Ovary (tissue), 9 donors: ENCODE results near the gene ZNF106. TPM values are rescaled to one million over a fixed set of nuclear protein-coding genes. Genes with fewer than 3 reads are reported as not detected.
A peak's percentile ranks its signal among the peaks of the same experiment; 100 is the strongest.

Experiments
- DNase-seq, 5 donors: peaks; one replicate each; pipeline ENCODE4 v3.0.0-alpha.2; 2019 to 2020
- H3K27ac ChIP-seq, 2 donors: fragments of 200-600 bp; one replicate each; pipeline versions ENCODE4 v1.5.1 to v1.8.0; 2019 to 2022
- H3K27me3 ChIP-seq: fragments of 200-600 bp; one replicate; pipeline ENCODE4 v1.8.0; 2022
- H3K36me3 ChIP-seq: fragments of 200-600 bp; sonication (generic); one replicate; pipeline ENCODE4 v1.5.1; 2019
- H3K4me1 ChIP-seq: one replicate; pipeline ENCODE4 v1.8.1; 2013; ENCODE audit warnings: mild to moderate bottlenecking, moderate library complexity; ENCODE audit not compliant: insufficient read depth
- H3K4me3 ChIP-seq: fragments of 200-600 bp; sonication (generic); one replicate; pipeline ENCODE4 v1.5.1; 2017
- H3K9me3 ChIP-seq, 2 donors: fragments of 200-600 bp in 1 of 2; sonication (generic) in 1 of 2; one replicate each; pipeline versions ENCODE4 v1.5.1 to v1.8.1; 2013 to 2019; ENCODE audit warnings: mild to moderate bottlenecking in 1 of 2, moderate library complexity in 1 of 2
- EP300 ChIP-seq: sonication (generic); formaldehyde crosslinking; IDR thresholded peaks from one replicate; pipeline ENCODE4 v1.6.1; 2017; ENCODE audit warnings: antibody characterized with exemption
- POLR2A ChIP-seq: fragments of 450-650 bp; IDR thresholded peaks from one replicate; pipeline ENCODE4 v1.6.1; 2017; ENCODE audit warnings: antibody characterized with exemption, mild to moderate bottlenecking, moderate library complexity
- WGBS, 3 donors: extraction: QIAGEN DNeasy Blood & Tissue Kit in 1 of 3; methylation state at CpG; one replicate each; pipeline versions ENCODE4 v1.1.5 to v1.1.7; 2013 to 2017; 5-methylcytosine and 5-hydroxymethylcytosine counted together
- intact Hi-C, 4 donors: fragments of 100-400 bp; cut with DNase I; formaldehyde crosslinking; loops; one replicate each; pipeline versions ENCODE4 v1.11.0 to v1.15.1; 2022 to 2023
- polyA plus RNA-seq, 2 donors: library from polyadenylated mRNA; stranded (reverse); fragments of 200-250 nt in 1 of 2; fragments of 350-450 nt in 1 of 2; fragmentation: Illumina TruSeq in 1 of 2; extraction: RNeasy Lipid Tissue Mini Kit (QIAGEN cat#74804) in 1 of 2; gene quantifications; one replicate each; pipeline ENCODE4 v1.2.3, GENCODE V29; 2013 to 2014
- small RNA-seq: library from RNA; depleted of rRNA; stranded (forward); fragments of <200 nt; gene quantifications from one replicate; pipeline ENCODE3, GENCODE V24; 2016
- total RNA-seq, 7 donors: library from RNA; depleted of rRNA in 2 of 7; stranded (reverse); fragments of >200 nt in 2 of 7; fragmentation: NEBNext Ultra II Directional in 3 of 7; extraction: Animal tissue kit (Norgen Biotek cat#: 25700) in 3 of 7; gene quantifications; one replicate each; pipeline versions ENCODE4 v1.1.0 to v1.2.4, GENCODE V29; 2016 to 2023
- TF ChIP-seq, protein P1 (sequence below), 3 donors: fragments of 450-650 bp in 2 of 3; fragments of 200-600 bp in 1 of 3; IDR thresholded peaks; one replicate each; pipeline versions ENCODE4 v1.5.1 to v1.8.0; 2016 to 2022; ENCODE audit warnings: antibody characterized with exemption in 3 of 3, mild to moderate bottlenecking in 1 of 3
- donor health status: DM: no; HTN: no; CAD: no; lungs with moderate emphysema.
- donor health status: DM: no; HTN: no; CAD: no.
- donor health status: Bipolar disorder and iron deficiency.
- donor health status: DM: yes; HTN: yes; CAD: no.
- donor health status: DM: no; HTN: no; CAD: no.
- donor health status: DM: yes; HTN: yes; CAD: no.

Gene ZNF106
- total and polyA plus RNA-seq, 9 donors = 12.2 to 59.0 (median 43.4) TPM

DNA sequence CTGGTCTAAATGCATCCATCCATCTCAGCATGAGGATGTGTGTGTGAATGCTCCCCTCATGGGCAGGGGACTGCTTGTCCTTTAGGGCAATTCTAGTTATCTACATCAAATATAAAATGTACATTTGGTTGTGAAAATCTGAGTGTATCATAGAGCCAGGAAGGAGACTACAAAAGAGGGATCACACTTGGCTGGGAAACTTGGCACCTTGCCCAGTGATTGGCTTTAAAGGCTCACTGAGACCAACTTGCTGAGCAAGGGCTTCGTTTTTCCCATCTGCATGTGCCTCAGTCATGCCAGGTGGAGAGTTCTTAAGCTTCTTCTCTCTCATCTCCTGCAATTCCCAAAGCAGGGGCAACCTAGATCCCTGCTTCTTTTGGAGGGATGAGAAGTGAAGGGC lies 126.4 kb downstream of the ZNF106 start:
- H3K4me3 ChIP-seq = no peak overlapping the region
- H3K36me3 ChIP-seq = no peaks in the 10 kb centered on the region
- WGBS, 3 donors = 21 to 44% (median 26%) methylated on average over 1 of the region's 1 CpG
- no peak overlapping the region for H3K27ac ChIP-seq
- no peaks in the 10 kb centered on the region for H3K27me3 ChIP-seq
- intact Hi-C loops = no loop called here
- H3K9me3 ChIP-seq = no peaks in the 10 kb centered on the region
- H3K4me1 ChIP-seq = no peaks in the 10 kb centered on the region
- no peak for TF ChIP-seq EP300
- TF ChIP-seq, protein P1, sequence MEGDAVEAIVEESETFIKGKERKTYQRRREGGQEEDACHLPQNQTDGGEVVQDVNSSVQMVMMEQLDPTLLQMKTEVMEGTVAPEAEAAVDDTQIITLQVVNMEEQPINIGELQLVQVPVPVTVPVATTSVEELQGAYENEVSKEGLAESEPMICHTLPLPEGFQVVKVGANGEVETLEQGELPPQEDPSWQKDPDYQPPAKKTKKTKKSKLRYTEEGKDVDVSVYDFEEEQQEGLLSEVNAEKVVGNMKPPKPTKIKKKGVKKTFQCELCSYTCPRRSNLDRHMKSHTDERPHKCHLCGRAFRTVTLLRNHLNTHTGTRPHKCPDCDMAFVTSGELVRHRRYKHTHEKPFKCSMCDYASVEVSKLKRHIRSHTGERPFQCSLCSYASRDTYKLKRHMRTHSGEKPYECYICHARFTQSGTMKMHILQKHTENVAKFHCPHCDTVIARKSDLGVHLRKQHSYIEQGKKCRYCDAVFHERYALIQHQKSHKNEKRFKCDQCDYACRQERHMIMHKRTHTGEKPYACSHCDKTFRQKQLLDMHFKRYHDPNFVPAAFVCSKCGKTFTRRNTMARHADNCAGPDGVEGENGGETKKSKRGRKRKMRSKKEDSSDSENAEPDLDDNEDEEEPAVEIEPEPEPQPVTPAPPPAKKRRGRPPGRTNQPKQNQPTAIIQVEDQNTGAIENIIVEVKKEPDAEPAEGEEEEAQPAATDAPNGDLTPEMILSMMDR (IDR thresholded peaks at IDR 0.05) = no peak
- no peak for TF ChIP-seq POLR2A
- DNase-seq = peak in 4 of 5 donors; percentile 21 to 57 (median 34)

DNA sequence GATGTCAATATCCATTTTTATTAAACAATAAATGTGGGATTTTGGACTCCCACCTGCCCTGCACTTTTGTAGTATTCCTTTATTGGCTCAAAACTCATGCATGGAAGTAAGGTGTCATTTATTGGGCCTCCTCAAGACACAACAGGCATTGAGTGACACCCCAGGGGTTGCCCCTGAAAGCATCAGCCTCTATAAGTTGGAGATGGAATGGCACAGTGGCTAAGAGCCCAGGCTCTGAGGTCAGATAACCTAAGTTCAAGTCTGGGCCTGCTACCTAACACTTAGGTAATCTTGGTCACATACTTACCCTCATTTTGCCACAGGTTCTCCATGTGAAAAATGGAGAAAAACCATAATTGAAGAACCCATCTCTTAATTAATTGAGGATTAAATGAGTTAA lies 127.0 kb downstream of the ZNF106 start:
- Histone ChIP-seq H3K27ac (no peak overlapping the region), H3K9me3 (no peaks in the 10 kb centered on the region), H3K4me3 (no peak overlapping the region), H3K4me1 (no peaks in the 10 kb centered on the region), H3K36me3 (no peaks in the 10 kb centered on the region), H3K27me3 (no peaks in the 10 kb centered on the region)
- intact Hi-C loops = no loop called here
- DNase-seq = no peak
- no peak for TF ChIP-seq POLR2A
- TF ChIP-seq EP300 = no peak

DNA sequence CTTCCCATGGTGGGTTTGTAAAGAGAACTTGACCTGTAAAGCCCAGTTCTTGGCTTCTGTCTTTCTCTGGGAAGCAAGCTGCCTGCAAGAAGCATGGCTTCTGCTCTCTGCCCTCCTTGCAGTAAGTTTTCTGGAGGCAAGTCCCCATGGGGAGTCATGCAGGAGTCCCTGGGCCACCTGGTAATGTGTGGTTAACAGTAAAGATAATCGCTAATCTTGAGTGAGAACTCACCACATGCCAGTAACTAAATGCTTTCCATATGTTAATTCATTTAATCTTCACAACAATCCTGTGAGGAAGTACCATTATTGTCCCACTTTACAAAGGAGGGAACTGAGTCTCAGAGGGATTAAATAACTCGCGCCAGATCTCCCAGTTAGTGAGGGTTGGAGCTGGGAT lies 127.5 kb downstream of the ZNF106 start:
- Histone ChIP-seq H3K27me3 (no peaks in the 10 kb centered on the region), H3K27ac (no peak overlapping the region), H3K36me3 (no peaks in the 10 kb centered on the region), H3K4me1 (no peaks in the 10 kb centered on the region), H3K9me3 (no peaks in the 10 kb centered on the region), H3K4me3 (no peak overlapping the region)
- TF ChIP-seq, protein P1 (IDR thresholded peaks at IDR 0.05) = no peak
- TF ChIP-seq POLR2A (no peak), EP300 (no peak)
- intact Hi-C loops = no loop called here
- 82 to 91% (median 88%) methylated on average over 3 of the region's 3 CpGs for WGBS, 3 donors
- no peak for DNase-seq

Small RNA genes lying within 50 kb of the gene (small RNA-seq; reads per million reads assigned to genes)
- not detected for gene RNU6-188P

Other genes starting within 250 kb of the ZNF106 start
- gene GANC, start 217.9 kb downstream of the ZNF106 start, total RNA-seq = 10 to 100 TPM; 13.7 to 31.5 (median 28.8) TPM
- 10 to 100 TPM in 1 of 2 donors, 1 to 10 TPM in 1; 10.0 to 28.1 TPM for gene GANC, start 217.9 kb downstream of the ZNF106 start, polyA plus RNA-seq
- gene TMEM87A, start 217.7 kb downstream of the ZNF106 start, total RNA-seq = 10 to 100 TPM; 31.4 to 53.3 (median 43.0) TPM
- gene TMEM87A, start 217.7 kb downstream of the ZNF106 start, polyA plus RNA-seq = 10 to 100 TPM; 34.1 to 74.3 TPM
- gene CAPN3, start 131.6 kb downstream of the ZNF106 start, total RNA-seq = 10 to 100 TPM in 3 of 7 donors, 1 to 10 TPM in 4; 6.4 to 19.1 (median 8.0) TPM
- 10 to 100 TPM in 1 of 2 donors, 1 to 10 TPM in 1; 7.9 to 14.1 TPM for gene CAPN3, start 131.6 kb downstream of the ZNF106 start, polyA plus RNA-seq
- gene SNAP23, start 4.5 kb upstream of the ZNF106 start, total RNA-seq = 10 to 100 TPM; 37.9 to 58.9 (median 53.0) TPM
- gene SNAP23, start 4.5 kb upstream of the ZNF106 start, polyA plus RNA-seq = 10 to 100 TPM; 39.3 to 93.0 TPM
- 10 to 100 TPM; 13.2 to 28.7 (median 17.7) TPM for gene LRRC57, start 57.7 kb upstream of the ZNF106 start, total RNA-seq
- gene LRRC57, start 57.7 kb upstream of the ZNF106 start, polyA plus RNA-seq = 10 to 100 TPM in 1 of 2 donors, 1 to 10 TPM in 1; 7.9 to 19.2 TPM
- gene HAUS2, start 57.7 kb upstream of the ZNF106 start, total RNA-seq = 10 to 100 TPM; 11.1 to 22.9 (median 17.8) TPM
- gene HAUS2, start 57.7 kb upstream of the ZNF106 start, polyA plus RNA-seq = 10 to 100 TPM; 13.2 to 18.7 TPM
- 10 to 100 TPM; 14.8 to 40.3 (median 29.8) TPM for gene STARD9, start 84.5 kb upstream of the ZNF106 start, total RNA-seq
- gene STARD9, start 84.5 kb upstream of the ZNF106 start, polyA plus RNA-seq = 10 to 100 TPM; 11.3 to 13.8 TPM
- 10 to 100 TPM; 16.9 to 50.6 (median 27.1) TPM for gene CDAN1, start 246.0 kb upstream of the ZNF106 start, total RNA-seq
- gene CDAN1, start 246.0 kb upstream of the ZNF106 start, polyA plus RNA-seq = 10 to 100 TPM in 1 of 2 donors, 1 to 10 TPM in 1; 7.5 to 20.9 TPM